Naive thymus-derived CD4-positive, alpha-beta T cell (primary cell): ENCODE measurements around the gene PITPNC1. TPM values are rescaled to one million over a fixed set of nuclear protein-coding genes. Genes with fewer than 3 reads are reported as not detected.
A peak's percentile ranks its signal among the peaks of the same experiment; 100 is the strongest.

ENCODE experiments used
- ATAC-seq: fragments of 150-1000 bp; cut with Tn5 transposase; 2 replicates; pipeline ENCODE4 v1.10.0; 2021; ENCODE audit warnings: mild to moderate bottlenecking, moderate library complexity
- CTCF ChIA-PET: fragments of 350-600 bp; sonication (Branson Sonifier 250); formaldehyde crosslinking; loops from one replicate; lab custom pipeline; 2021; ENCODE audit warnings: antibody characterized with exemption; lab: Charles Lee
- POLR2A ChIA-PET: fragments of 350-600 bp; sonication (Branson Sonifier 250); formaldehyde crosslinking; loops from one replicate; lab custom pipeline; 2021; ENCODE audit warnings: antibody characterized with exemption, inconsistent platforms; lab: Charles Lee
- DNase-seq, 9 donors: peaks; one replicate each; pipeline versions ENCODE4 v3.0.0 to v3.0.0-alpha.2; 2020 to 2022; ENCODE audit warnings: mixed read lengths in 1 of 9
- H3K27ac ChIP-seq: one replicate; pipeline ENCODE4 v1.7.0; 2013; ENCODE audit warnings: mild to moderate bottlenecking, low read depth, low read length, moderate library complexity
- H3K27me3 ChIP-seq, 2 donors: one replicate each; pipeline ENCODE4 v1.7.0; 2013; ENCODE audit warnings: low read length in 2 of 2, mild to moderate bottlenecking in 2 of 2, moderate library complexity in 2 of 2; ENCODE audit not compliant: control insufficient read depth in 2 of 2, insufficient read depth in 2 of 2
- H3K36me3 ChIP-seq, 3 experiments: 1 replicate in 2 of 3; 2 replicates in 1 of 3; pipeline ENCODE4 v1.7.0; 2013; ENCODE audit warnings: low read length in 3 of 3, mild to moderate bottlenecking in 3 of 3, moderate library complexity in 1 of 3; ENCODE audit not compliant: insufficient read depth in 3 of 3, control insufficient read depth in 2 of 3
- H3K4me1 ChIP-seq, 2 donors: one replicate each; pipeline ENCODE4 v1.7.0; 2013; ENCODE audit warnings: low read length in 2 of 2, mild to moderate bottlenecking in 2 of 2, moderate library complexity in 1 of 2; ENCODE audit not compliant: control insufficient read depth in 2 of 2, insufficient read depth in 2 of 2
- H3K4me3 ChIP-seq: 2 replicates; pipeline ENCODE4 v1.7.0; 2013; ENCODE audit warnings: mild to moderate bottlenecking, low read length
- H3K9me3 ChIP-seq, 3 experiments: 1 replicate in 2 of 3; 2 replicates in 1 of 3; pipeline ENCODE4 v1.7.0; 2013; ENCODE audit warnings: low read length in 3 of 3; ENCODE audit not compliant: control insufficient read depth in 2 of 3
- H3K27ac Mint-ChIP-seq, 9 donors: one replicate each; pipeline ENCODE4 v1.8.0; 2020 to 2022; ENCODE audit warnings: mixed read lengths in 9 of 9, mild to moderate bottlenecking in 8 of 9, moderate library complexity in 5 of 9, inconsistent platforms in 2 of 9
- H3K27me3 Mint-ChIP-seq, 5 donors: one replicate each; pipeline ENCODE4 v1.8.0; 2021 to 2022; ENCODE audit warnings: mixed read lengths in 5 of 5, mild to moderate bottlenecking in 1 of 5
- H3K36me3 Mint-ChIP-seq, 5 donors: one replicate each; pipeline ENCODE4 v1.8.0; 2020 to 2022; ENCODE audit warnings: mixed read lengths in 5 of 5, mild to moderate bottlenecking in 3 of 5, inconsistent platforms in 1 of 5
- H3K4me1 Mint-ChIP-seq, 7 donors: one replicate each; pipeline ENCODE4 v1.8.0; 2020 to 2022; ENCODE audit warnings: mixed read lengths in 7 of 7, mild to moderate bottlenecking in 3 of 7, inconsistent platforms in 1 of 7
- H3K4me3 Mint-ChIP-seq, 10 donors: one replicate each; pipeline ENCODE4 v1.8.0; 2020 to 2022; ENCODE audit warnings: mild to moderate bottlenecking in 10 of 10, mixed read lengths in 10 of 10, moderate library complexity in 6 of 10, inconsistent platforms in 2 of 10
- H3K9me3 Mint-ChIP-seq, 11 donors: one replicate each; pipeline ENCODE4 v1.8.0; 2020 to 2022; ENCODE audit warnings: mixed read lengths in 11 of 11, mild to moderate bottlenecking in 4 of 11, inconsistent platforms in 1 of 11, moderate library complexity in 1 of 11
- intact Hi-C, 2 donors: fragments of 100-400 bp; cut with micrococcal nuclease; formaldehyde crosslinking; loops; one replicate each; pipeline ENCODE4 v1.15.1; 2023
- polyA plus RNA-seq, 2 donors: library from polyadenylated mRNA; unstranded; fragments of 300-500 nt; fragmentation: Illumina TruSeq; gene quantifications; one replicate each; pipeline ENCODE4 v1.2.3, GENCODE V29; 2021
- total RNA-seq, 6 experiments: library from RNA in 5 of 6; stranded (reverse) in 5 of 6; gene quantifications; 1 replicate in 5 of 6; 2 replicates in 1 of 6; pipeline ENCODE4 v1.2.3 and lab custom pipeline; 2021 to 2026

Gene PITPNC1
- total and polyA plus RNA-seq, 7 experiments from 2014 or later = 53.1 to 148 (median 102) TPM

GRCh38 chr17:67388986-67389385 lies 11.9 kb downstream of the PITPNC1 start:
- ChIA-PET CTCF (interaction anchor here (0.8 to 4.2 kb wide), 11 partner anchors 11 to 89 kb away, joined by 3 to 32 read pairs (median 5); partner anchors contain the start of gene PITPNC1), POLR2A (interaction anchor here (0.6 to 6.6 kb wide), 11 partner anchors 10 to 87 kb away, joined by 3 to 53 read pairs (median 16); partner anchors contain the start of gene PITPNC1)
- ATAC-seq (no peak), DNase-seq (no peak)
- Histone ChIP-seq H3K36me3 (peaks cover 0 to 8% (median 0%) of the 10 kb centered on the region in 3 experiments), H3K9me3 (no peaks in the 10 kb centered on the region), H3K27ac (peak overlapping the region; percentile 76), H3K4me3 (no peak overlapping the region), H3K4me1 (peaks cover 29 to 41% of the 10 kb centered on the region in 2 donors), H3K27me3 (no peaks in the 10 kb centered on the region)
- Mint-ChIP-seq H3K4me3 (peak overlapping the region in 7 of 10 donors; percentile 3 to 90 (median 35)), H3K27ac (peak overlapping the region; percentile 73 to 99 (median 94)), H3K27me3 (no peaks in the 10 kb centered on the region), H3K9me3 (peaks cover 0 to 2% (median 0%) of the 10 kb centered on the region in 11 donors), H3K4me1 (peaks cover 49 to 96% (median 71%) of the 10 kb centered on the region in 7 donors), H3K36me3 (peaks cover 0 to 30% (median 19%) of the 10 kb centered on the region in 5 donors)
- intact Hi-C loops = no loop called here

DNA sequence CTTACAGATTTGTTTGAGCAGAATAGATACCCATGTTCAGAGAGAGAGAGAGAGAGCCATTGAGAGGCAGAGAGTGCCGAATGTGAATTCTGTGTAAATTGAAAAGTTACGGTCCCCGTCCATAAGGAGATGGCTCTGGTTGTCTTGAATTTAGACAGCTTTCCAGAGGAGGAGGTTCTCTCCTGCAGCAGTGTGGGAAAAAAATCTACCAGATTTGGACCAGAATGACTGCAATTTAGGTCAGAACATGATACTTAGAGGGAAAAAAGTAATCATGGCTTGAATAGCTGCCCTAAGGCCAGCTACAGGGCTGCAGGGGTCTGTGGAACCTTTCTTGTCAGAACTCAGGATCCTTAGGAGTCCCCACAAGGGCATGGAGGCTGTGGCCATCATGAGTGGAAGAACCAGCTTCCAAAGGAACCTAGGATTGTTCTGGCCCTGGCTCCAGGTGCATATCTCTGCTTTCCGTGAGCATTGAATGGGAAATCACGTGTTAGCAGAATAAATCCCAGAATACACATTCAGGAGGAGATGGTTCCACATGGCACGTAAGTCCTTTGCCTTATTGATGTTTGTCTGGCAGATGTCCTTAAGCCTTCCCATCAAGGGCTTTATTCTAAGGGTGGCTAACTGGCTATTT lies 13.0 kb downstream of the PITPNC1 start:
- intact Hi-C loops = loop anchor here (1.0 to 2.0 kb wide), 8 partner anchors 10 to 63 kb away; no protein-coding TSS in a partner anchor
- Histone ChIP-seq H3K27me3 (no peaks in the 10 kb centered on the region), H3K36me3 (peaks cover 0 to 10% (median 0%) of the 10 kb centered on the region in 3 experiments), H3K27ac (peak overlapping the region; percentile 76), H3K9me3 (no peaks in the 10 kb centered on the region), H3K4me3 (peak overlapping the region; percentile 34), H3K4me1 (peaks cover 29 to 40% of the 10 kb centered on the region in 2 donors)
- no peak for ATAC-seq
- peaks cover 0 to 2% (median 0%) of the 10 kb centered on the region in 11 donors for H3K9me3 Mint-ChIP-seq
- ChIA-PET POLR2A (interaction anchor here (0.6 to 6.6 kb wide), 14 partner anchors 9 to 86 kb away, joined by 3 to 53 read pairs (median 10); partner anchors contain the start of gene PITPNC1), CTCF (interaction anchor here (0.7 to 4.2 kb wide), 12 partner anchors 8 to 93 kb away, joined by 3 to 32 read pairs (median 5); partner anchors contain the start of gene PITPNC1)
- DNase-seq = no peak
- H3K27ac Mint-ChIP-seq = peak overlapping the region; percentile 85 to 99 (median 95)
- H3K36me3 Mint-ChIP-seq = peaks cover 0 to 34% (median 19%) of the 10 kb centered on the region in 5 donors
- H3K4me3 Mint-ChIP-seq = peak overlapping the region; percentile 66 to 90 (median 84)
- H3K4me1 Mint-ChIP-seq = peaks cover 49 to 94% (median 73%) of the 10 kb centered on the region in 7 donors
- H3K27me3 Mint-ChIP-seq = no peaks in the 10 kb centered on the region

- Mint-ChIP-seq H3K4me1 (peaks cover 47 to 95% (median 73%) of the 10 kb centered on the region in 7 donors), H3K9me3 (peaks cover 0 to 2% (median 0%) of the 10 kb centered on the region in 11 donors), H3K4me3 (peak overlapping the region; percentile 66 to 90 (median 84)), H3K36me3 (peaks cover 0 to 35% (median 17%) of the 10 kb centered on the region in 5 donors), H3K27ac (peak overlapping the region; percentile 85 to 99 (median 95)), H3K27me3 (no peaks in the 10 kb centered on the region)
- ChIA-PET POLR2A (interaction anchor here (0.6 to 6.6 kb wide), 13 partner anchors 8 to 86 kb away, joined by 3 to 53 read pairs (median 11); partner anchors contain the start of gene PITPNC1), CTCF (interaction anchor here (0.7 to 3.0 kb wide), 7 partner anchors 8 to 93 kb away, joined by 3 to 11 read pairs (median 4); no protein-coding TSS in a partner anchor)
- DNase-seq (peak in 6 of 9 donors; percentile 50 to 74 (median 62)), ATAC-seq (peak; percentile 89)
- Histone ChIP-seq H3K27ac (peak overlapping the region; percentile 76), H3K4me1 (peaks cover 29 to 46% of the 10 kb centered on the region in 2 donors), H3K4me3 (peak overlapping the region; percentile 34), H3K36me3 (peaks cover 0 to 5% (median 0%) of the 10 kb centered on the region in 3 experiments), H3K9me3 (no peaks in the 10 kb centered on the region), H3K27me3 (no peaks in the 10 kb centered on the region)
- intact Hi-C loops = loop anchor here (1.0 to 2.0 kb wide), 8 partner anchors 9 to 62 kb away; no protein-coding TSS in a partner anchor
Measured at GRCh38 chr17:67390646-67391361, 13.7 kb downstream of the PITPNC1 start.

DNA sequence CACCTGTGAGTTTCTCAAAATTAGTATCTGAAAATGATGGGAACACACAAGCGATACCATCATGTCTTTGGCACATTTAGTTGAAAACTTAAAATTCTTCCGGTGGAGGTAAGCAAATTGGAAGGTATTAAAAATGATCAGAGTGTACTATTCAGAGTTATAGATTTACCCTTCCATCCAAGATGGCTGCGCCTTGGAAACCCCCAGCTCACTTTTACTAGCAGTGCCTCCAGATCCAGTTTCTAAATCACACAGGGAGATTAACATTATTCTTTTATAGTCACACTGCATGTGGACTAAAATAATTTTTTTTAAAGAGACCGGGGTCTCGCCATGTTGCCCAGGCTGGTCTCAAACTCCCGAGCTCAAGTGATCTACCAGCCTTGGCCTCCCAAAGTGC lies 15.0 kb downstream of the PITPNC1 start:
- intact Hi-C loops = no loop called here
- H3K4me1 Mint-ChIP-seq = peaks cover 38 to 87% (median 65%) of the 10 kb centered on the region in 7 donors
- DNase-seq = no peak

GRCh38 chr17:67393809-67394397 lies 16.8 kb downstream of the PITPNC1 start:
- peaks cover 0 to 4% (median 0%) of the 10 kb centered on the region in 11 donors for H3K9me3 Mint-ChIP-seq
- peaks cover 23 to 51% of the 10 kb centered on the region in 2 donors for H3K4me1 ChIP-seq
- peak overlapping the region in 8 of 9 donors; percentile 46 to 99 (median 86) for H3K27ac Mint-ChIP-seq
- ChIA-PET CTCF (interaction anchor here (0.5 to 1.0 kb wide), 4 partner anchors 15 to 38 kb away, joined by 3 to 4 read pairs (median 4); no protein-coding TSS in a partner anchor), POLR2A (interaction anchor here (1.1 to 1.4 kb wide), 3 partner anchors 8 to 81 kb away, joined by 3 to 4 read pairs (median 3); no protein-coding TSS in a partner anchor)
- H3K36me3 Mint-ChIP-seq = peaks cover 0 to 34% (median 18%) of the 10 kb centered on the region in 5 donors
- peak overlapping the region in 1 of 10 donors; percentile 87 for H3K4me3 Mint-ChIP-seq
- no peaks in the 10 kb centered on the region for H3K27me3 Mint-ChIP-seq
- no peaks in the 10 kb centered on the region for H3K9me3 ChIP-seq
- intact Hi-C loops = no loop called here
- no peak overlapping the region for H3K4me3 ChIP-seq
- ATAC-seq (no peak), DNase-seq (no peak)
- H3K27ac ChIP-seq = no peak overlapping the region
- no peaks in the 10 kb centered on the region for H3K27me3 ChIP-seq
- H3K4me1 Mint-ChIP-seq = peaks cover 38 to 88% (median 62%) of the 10 kb centered on the region in 7 donors
- H3K36me3 ChIP-seq = peaks cover 0 to 5% (median 0%) of the 10 kb centered on the region in 3 experiments

More for the DNA sequence above, 15.0 kb downstream of the PITPNC1 start:
- peak overlapping the region; percentile 76 to 99 (median 94) for H3K27ac Mint-ChIP-seq
- POLR2A ChIA-PET = interaction anchor here (0.9 kb wide), 1 partner anchor 49 kb away, joined by 3 read pairs; no protein-coding TSS in a partner anchor
- H3K36me3 Mint-ChIP-seq = peaks cover 0 to 34% (median 15%) of the 10 kb centered on the region in 5 donors
- Histone ChIP-seq H3K27ac (peak overlapping the region; percentile 76), H3K27me3 (no peaks in the 10 kb centered on the region), H3K36me3 (peaks cover 0 to 5% (median 0%) of the 10 kb centered on the region in 3 experiments), H3K9me3 (no peaks in the 10 kb centered on the region), H3K4me1 (peaks cover 23 to 39% of the 10 kb centered on the region in 2 donors), H3K4me3 (no peak overlapping the region)
- no peak for ATAC-seq
- H3K9me3 Mint-ChIP-seq = peaks cover 0 to 2% (median 0%) of the 10 kb centered on the region in 11 donors
- peak overlapping the region in 9 of 10 donors; percentile 18 to 88 (median 34) for H3K4me3 Mint-ChIP-seq
- CTCF ChIA-PET = no interaction called here
- H3K27me3 Mint-ChIP-seq = no peaks in the 10 kb centered on the region
